Measurements from ENCODE around the gene TIMMDC1. TPM values are rescaled to one million over a fixed set of nuclear protein-coding genes. Genes with fewer than 3 reads are reported as not detected.
"Not testable (repeated sequence)": the region's sequence is repeated elsewhere in the genome, so short reads cannot be mapped to it uniquely, and the experiment has no call there.

Gene TIMMDC1
- total RNA-seq, 1 donor from 2014 or later, result 91.7 TPM

DNA sequence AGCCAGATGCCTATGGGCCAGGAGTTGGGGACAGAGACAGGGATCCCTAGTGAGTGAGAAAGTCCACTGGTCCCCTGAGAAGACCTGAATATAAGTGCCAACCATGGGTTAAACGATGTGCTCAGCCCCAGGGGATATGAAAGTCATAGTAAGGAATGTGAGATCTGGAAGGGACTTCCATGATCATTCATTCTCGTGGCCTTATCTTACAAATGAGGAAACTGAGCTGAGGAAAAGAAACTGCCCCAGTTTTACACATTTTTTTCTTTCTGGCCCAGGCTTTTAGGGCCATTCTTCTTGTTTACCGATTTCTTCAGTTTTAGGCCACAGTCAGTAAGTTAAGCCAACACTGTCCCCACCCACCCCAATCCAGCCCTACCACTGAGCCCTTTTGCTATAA, 50.0 kb downstream of the TIMMDC1 start:
- Mint-ChIP-seq H3K4me3 (no peak overlapping the region), H3K9me3 (no peaks in the 10 kb centered on the region), H3K27ac (no peak overlapping the region), H3K4me1 (no peaks in the 10 kb centered on the region), H3K36me3 (no peaks in the 10 kb centered on the region), H3K27me3 (ENCODE audit: insufficient read depth, low read depth) (peaks cover 2% of the 10 kb centered on the region)
- Histone ChIP-seq H3K9ac (no peak overlapping the region), H3K4me2 (no peak overlapping the region), H4K20me1 (ENCODE audit: low read depth) (no peaks in the 10 kb centered on the region), H3K36me3 (no peaks in the 10 kb centered on the region), H3K4me3 (no peak overlapping the region), H3K27ac (no peak overlapping the region), H2AFZ (replicated peaks) (no peak overlapping the region), H3K4me1 (no peaks in the 10 kb centered on the region), H3F3A (ENCODE audit: low read depth) (no peaks in the 10 kb centered on the region), H3K79me2 (ENCODE audit: low read depth) (no peaks in the 10 kb centered on the region), H3K27me3 (no peaks in the 10 kb centered on the region), H3K9me3 (ENCODE audit: low read depth) (no peaks in the 10 kb centered on the region)
- no peak for DNase-seq (ENCODE audit: low spot score)
- TF ChIP-seq EZH2phosphoT487 (IDR thresholded peaks at IDR 0.05), result no peak
- TF ChIP-seq CTCF (IDR thresholded peaks at IDR 0.05), result no peak
- no peak for TF ChIP-seq EZH2 (IDR thresholded peaks at IDR 0.05)

DNA sequence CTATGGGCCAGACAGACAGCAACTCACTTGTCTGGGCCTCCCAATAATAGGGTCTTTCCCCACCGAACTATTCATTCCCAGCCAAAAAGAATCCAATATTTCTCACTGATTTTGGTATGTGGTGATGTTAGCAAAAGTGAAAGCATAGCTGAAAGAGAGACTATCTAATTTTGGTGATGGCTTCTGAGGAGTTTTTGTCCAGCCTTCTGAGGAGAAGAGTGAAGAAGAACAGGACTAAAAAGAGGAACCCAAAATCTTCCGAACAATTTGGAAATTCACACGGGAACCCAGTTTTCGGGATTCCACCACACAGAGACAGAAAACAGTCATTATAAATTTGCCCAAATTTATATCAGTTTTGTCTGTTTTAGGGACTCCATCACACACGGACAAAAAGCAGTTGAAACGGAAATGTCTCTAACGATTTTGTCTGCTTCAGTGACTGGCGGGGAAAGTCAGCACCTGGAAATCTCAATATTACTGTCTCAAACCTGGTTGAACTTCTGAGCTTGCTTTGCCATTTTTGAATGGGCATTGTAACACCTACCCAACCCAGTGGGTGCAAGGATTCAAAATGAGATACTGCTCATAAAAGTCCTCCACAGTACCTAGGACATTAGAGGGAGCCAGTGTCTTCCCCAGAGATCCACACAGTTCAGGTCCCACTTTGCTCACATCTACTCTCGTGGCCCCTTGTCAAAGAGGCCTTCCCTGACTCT, 52.0 kb downstream of the TIMMDC1 start:
- no peak overlapping the region for H3K4me3 Mint-ChIP-seq
- H3K4me3 ChIP-seq, result no peak overlapping the region
- no peaks in the 10 kb centered on the region for H3K36me3 Mint-ChIP-seq
- no peak overlapping the region for H3K27ac ChIP-seq
- H2AFZ ChIP-seq (replicated peaks), result no peak overlapping the region
- H3K4me1 Mint-ChIP-seq, result no peaks in the 10 kb centered on the region
- H3K27me3 Mint-ChIP-seq (ENCODE audit: insufficient read depth, low read depth), result peaks cover 4% of the 10 kb centered on the region
- no peak overlapping the region for H3K9ac ChIP-seq
- no peak overlapping the region for H3K4me2 ChIP-seq
- H3K9me3 Mint-ChIP-seq, result no peaks in the 10 kb centered on the region
- no peak for TF ChIP-seq EZH2 (IDR thresholded peaks at IDR 0.05)
- TF ChIP-seq EZH2phosphoT487 (IDR thresholded peaks at IDR 0.05), result no peak
- H3F3A ChIP-seq (ENCODE audit: low read depth), result no peaks in the 10 kb centered on the region
- H3K4me1 ChIP-seq, result no peaks in the 10 kb centered on the region
- H4K20me1 ChIP-seq (ENCODE audit: low read depth), result no peaks in the 10 kb centered on the region
- no peaks in the 10 kb centered on the region for H3K27me3 ChIP-seq
- DNase-seq (ENCODE audit: low spot score), result no peak
- no peaks in the 10 kb centered on the region for H3K9me3 ChIP-seq (ENCODE audit: low read depth)
- no peaks in the 10 kb centered on the region for H3K36me3 ChIP-seq
- H3K79me2 ChIP-seq (ENCODE audit: low read depth), result no peaks in the 10 kb centered on the region
- H3K27ac Mint-ChIP-seq, result no peak overlapping the region

DNA sequence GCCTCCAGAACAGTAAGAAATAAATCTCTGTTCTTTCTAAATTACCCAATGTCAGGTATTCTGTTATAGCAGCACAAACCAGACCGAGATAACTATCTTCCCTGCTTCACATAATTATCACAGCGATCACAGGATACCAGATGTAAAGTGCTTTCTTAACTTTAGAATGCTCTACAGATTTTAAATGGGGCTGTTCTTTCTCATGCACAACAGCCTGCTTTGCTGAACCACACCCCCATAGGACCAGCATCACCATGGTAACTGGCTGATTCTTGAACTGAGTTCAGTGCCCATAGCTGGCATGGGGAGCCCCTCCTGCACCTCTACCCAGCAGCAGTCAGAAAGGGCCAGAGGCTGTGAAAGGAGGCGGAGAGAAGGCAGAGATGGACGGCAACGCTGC, 53.3 kb downstream of the TIMMDC1 start:
- no peaks in the 10 kb centered on the region for H4K20me1 ChIP-seq (ENCODE audit: low read depth)
- no peaks in the 10 kb centered on the region for H3K36me3 ChIP-seq
- Mint-ChIP-seq H3K4me3 (no peak overlapping the region), H3K36me3 (no peaks in the 10 kb centered on the region), H3K27ac (no peak overlapping the region), H3K9me3 (no peaks in the 10 kb centered on the region), H3K27me3 (ENCODE audit: insufficient read depth, low read depth) (peaks cover 5% of the 10 kb centered on the region), H3K4me1 (no peaks in the 10 kb centered on the region)
- no peak overlapping the region for H3K9ac ChIP-seq
- no peaks in the 10 kb centered on the region for H3K79me2 ChIP-seq (ENCODE audit: low read depth)
- H3K9me3 ChIP-seq (ENCODE audit: low read depth), result no peaks in the 10 kb centered on the region
- no peak overlapping the region for H3K4me3 ChIP-seq
- no peak overlapping the region for H3K4me2 ChIP-seq
- H3F3A ChIP-seq (ENCODE audit: low read depth), result no peaks in the 10 kb centered on the region
- no peak for DNase-seq (ENCODE audit: low spot score)
- no peak overlapping the region for H2AFZ ChIP-seq (replicated peaks)
- no peak for TF ChIP-seq CTCF (IDR thresholded peaks at IDR 0.05)
- H3K27ac ChIP-seq, result no peak overlapping the region
- H3K4me1 ChIP-seq, result no peaks in the 10 kb centered on the region
- no peaks in the 10 kb centered on the region for H3K27me3 ChIP-seq

GRCh38 chr3:119552928-119553327, 54.6 kb downstream of the TIMMDC1 start:
- H3K27me3 ChIP-seq; H3K4me2 ChIP-seq; H3K4me1 Mint-ChIP-seq; H3K9me3 Mint-ChIP-seq; DNase-seq (ENCODE audit: low spot score); H3K79me2 ChIP-seq (ENCODE audit: low read depth); H3K4me3 ChIP-seq; H3K36me3 Mint-ChIP-seq; H3K36me3 ChIP-seq; H3F3A ChIP-seq (ENCODE audit: low read depth); H4K20me1 ChIP-seq (ENCODE audit: low read depth); H3K27ac ChIP-seq; H3K9ac ChIP-seq; H2AFZ ChIP-seq (replicated peaks); H3K4me3 Mint-ChIP-seq; H3K9me3 ChIP-seq (ENCODE audit: low read depth); H3K4me1 ChIP-seq; H3K27ac Mint-ChIP-seq; H3K27me3 Mint-ChIP-seq (ENCODE audit: insufficient read depth, low read depth): not testable (repeated sequence)

Data from neural progenitor cell (in vitro differentiated cells).